GM18873 (cell line): Measurements from ENCODE around the gene IL10.

Experiments used
- ATAC-seq: cut with Tn5 transposase; IDR thresholded peaks from one replicate; pipeline ENCODE4 v1.9.1; 2021; ENCODE audit warnings: mild to moderate bottlenecking, moderate library complexity, moderate number of reproducible peaks; ENCODE audit not compliant: unreplicated experiment, low FRiP score

IL10 gene

GRCh38 chr1:206772243-206772937 is at the start of gene IL10:
Gene IL10, minus strand, starts transcription at chr1:206772494. Its CDS starts 59 bp downstream, at chr1:206772435.
- no peak for ATAC-seq

- no peak for ATAC-seq
Observed at GRCh38 chr1:206821493-206821892, 49.2 kb upstream of the IL10 start.

GRCh38 chr1:206816390-206817287 is 44.3 kb upstream of the IL10 start:
- no peak for ATAC-seq

GRCh38 chr1:206814716-206815341 is 42.5 kb upstream of the IL10 start:
- ATAC-seq = no peak

GRCh38 chr1:206812471-206812870 is 40.2 kb upstream of the IL10 start:
- no peak for ATAC-seq

GRCh38 chr1:206809504-206810084 is 37.3 kb upstream of the IL10 start:
- ATAC-seq = no peak

GRCh38 chr1:206808615-206809014 is 36.3 kb upstream of the IL10 start:
- no peak for ATAC-seq

GRCh38 chr1:206805357-206805756 is 33.1 kb upstream of the IL10 start:
- ATAC-seq = no peak

GRCh38 chr1:206804156-206804737 is 32.0 kb upstream of the IL10 start:
- ATAC-seq = no peak

- ATAC-seq = peak; percentile 97
Observed at GRCh38 chr1:206803221-206803730, 31.0 kb upstream of the IL10 start.

- ATAC-seq = no peak
Observed at GRCh38 chr1:206802401-206802800, 30.1 kb upstream of the IL10 start.

GRCh38 chr1:206801467-206801866 is 29.2 kb upstream of the IL10 start:
- no peak for ATAC-seq

GRCh38 chr1:206800891-206801290 is 28.6 kb upstream of the IL10 start:
- no peak for ATAC-seq

- no peak for ATAC-seq
Observed at GRCh38 chr1:206800411-206800810, 28.1 kb upstream of the IL10 start.

- ATAC-seq = no peak
Observed at GRCh38 chr1:206799311-206799710, 27.0 kb upstream of the IL10 start.

GRCh38 chr1:206798384-206798996 is 26.2 kb upstream of the IL10 start:
- ATAC-seq = no peak

- no peak for ATAC-seq
Observed at GRCh38 chr1:206797534-206798383, 25.5 kb upstream of the IL10 start.

- ATAC-seq = no peak
Observed at GRCh38 chr1:206796981-206797402, 24.7 kb upstream of the IL10 start.

GRCh38 chr1:206796116-206796515 is 23.8 kb upstream of the IL10 start:
- ATAC-seq = no peak
